Subcutaneous preadipocyte (primary cell): ENCODE results near the gene SOWAHD. TPM values are rescaled to one million over a fixed set of nuclear protein-coding genes. Genes with fewer than 3 reads are reported as not detected.

ENCODE experiments used
- small RNA-seq: library from RNA; depleted of rRNA; stranded (forward); fragments of <200 nt; gene quantifications from one replicate; pipeline ENCODE3, GENCODE V24; 2012
- total RNA-seq: library from RNA; depleted of rRNA; stranded (reverse); fragments of >200 nt; gene quantifications from 2 replicates; pipeline ENCODE4 v1.2.3, GENCODE V29; 2012

SOWAHD gene, protein sequence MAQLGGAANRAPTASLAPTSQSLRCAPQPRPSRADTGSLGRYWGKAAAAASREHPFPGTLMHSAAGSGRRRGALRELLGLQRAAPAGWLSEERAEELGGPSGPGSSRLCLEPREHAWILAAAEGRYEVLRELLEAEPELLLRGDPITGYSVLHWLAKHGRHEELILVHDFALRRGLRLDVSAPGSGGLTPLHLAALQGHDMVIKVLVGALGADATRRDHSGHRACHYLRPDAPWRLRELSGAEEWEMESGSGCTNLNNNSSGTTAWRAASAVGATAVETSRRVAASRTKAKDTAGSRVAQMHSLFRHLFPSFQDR
- total RNA-seq: not detected in 2 replicates

DNA sequence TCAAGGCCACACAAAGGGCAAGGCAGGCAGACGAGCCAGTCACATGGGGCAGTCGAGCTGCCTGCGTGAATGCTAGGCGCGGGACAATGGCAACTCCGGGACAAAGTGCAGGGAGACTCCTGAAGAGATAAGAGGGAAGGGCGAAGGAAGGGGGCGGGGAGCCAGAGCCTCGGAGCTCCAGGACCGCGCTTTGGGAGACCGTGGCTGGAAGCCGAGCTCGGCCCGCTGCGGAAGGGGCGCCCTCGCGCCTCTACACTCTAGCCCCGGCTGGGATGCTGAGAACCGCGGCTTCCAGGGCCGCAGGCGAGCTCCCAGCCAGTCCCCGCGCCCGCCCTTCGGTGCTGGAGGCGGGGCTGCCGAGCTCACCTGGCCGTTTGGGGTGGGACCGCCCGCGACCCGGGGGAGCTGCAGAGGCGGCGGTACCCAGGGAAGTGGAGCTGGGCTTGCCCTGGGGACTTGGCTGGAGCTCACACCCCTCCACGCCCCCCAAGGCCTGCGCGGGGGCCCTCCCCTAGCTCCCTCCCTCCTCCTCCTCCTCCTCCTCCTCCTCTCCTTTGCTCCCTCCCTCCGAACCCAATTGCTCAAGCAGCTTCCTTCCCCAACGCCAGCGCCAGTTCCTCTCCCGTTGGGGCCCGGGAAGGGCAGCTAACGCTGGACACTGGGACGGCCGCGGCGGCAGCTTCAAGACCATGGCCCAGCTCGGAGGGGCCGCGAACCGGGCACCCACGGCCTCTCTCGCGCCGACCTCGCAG is at the start of gene SOWAHD:
SOWAHD (plus strand) TSS at position 610 of the 752 bp plus-strand sequence; CDS start at position 690, 80 bp downstream.

DNA sequence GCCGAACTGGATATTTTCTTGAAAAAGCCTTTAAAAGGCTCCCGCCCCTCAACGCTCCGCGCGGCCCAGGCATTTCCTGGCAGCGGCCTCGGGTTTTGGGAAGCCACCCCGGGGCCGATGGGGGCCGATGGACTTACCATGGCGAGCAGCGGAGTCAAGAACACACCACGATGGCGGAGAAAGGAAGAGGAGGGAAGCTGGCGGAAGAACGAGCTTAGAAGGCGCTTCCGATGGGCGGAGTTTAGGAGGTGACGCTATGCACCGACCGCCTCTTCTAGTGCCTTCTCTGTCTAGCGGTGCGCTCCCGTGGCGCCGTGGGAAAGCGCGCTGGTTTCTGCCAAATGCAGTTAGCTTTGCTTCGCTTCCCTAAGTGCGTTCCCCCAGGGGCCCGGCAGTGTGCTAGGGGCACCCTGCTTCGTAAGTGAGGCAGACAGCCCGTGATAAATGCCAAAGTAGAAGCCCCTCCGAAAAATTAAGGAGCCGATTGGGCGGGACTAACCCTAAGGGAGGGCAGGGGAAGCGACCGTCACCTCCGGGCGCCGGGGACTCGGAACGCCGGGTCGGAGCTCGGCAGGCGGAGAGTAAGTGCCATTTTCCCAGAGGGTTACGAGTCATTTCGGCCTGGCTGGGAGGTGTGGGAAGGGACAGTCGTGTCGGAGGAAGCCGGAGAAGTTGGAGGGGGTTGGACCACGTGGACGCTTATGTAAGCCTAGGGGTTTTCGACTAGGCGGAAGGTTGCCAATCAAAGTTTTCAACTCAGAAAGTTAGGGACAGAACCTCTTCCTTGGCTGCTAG is 33.2 kb downstream of the SOWAHD start, which contains the start of gene RPL39:
RPL39 (minus strand) TSS at position 194 of the 795 bp plus-strand sequence; CDS start at position 140, 54 bp downstream.

Small RNA genes lying within 50 kb of the gene (small RNA-seq; reads per million reads assigned to genes)
- not detected for gene SNORA69

Other genes starting within 250 kb of the SOWAHD start
- 15.4 and 22.1 TPM in 2 replicates for gene STEEP1, start 193.2 kb upstream of the SOWAHD start, total RNA-seq
- gene UBE2A, start 184.0 kb upstream of the SOWAHD start, total RNA-seq: 21.3 and 30.9 TPM in 2 replicates
- gene NKRF, start 152.2 kb upstream of the SOWAHD start, total RNA-seq: 5.5 and 8.8 TPM in 2 replicates
- 2.9 and 7.0 TPM in 2 replicates for gene SEPTIN6, start 65.4 kb upstream of the SOWAHD start, total RNA-seq
- 811 and 2,244 TPM in 2 replicates for gene RPL39, start 33.0 kb downstream of the SOWAHD start, total RNA-seq
- 1.1 and 2.0 TPM in 2 replicates for gene UPF3B, start 94.4 kb downstream of the SOWAHD start, total RNA-seq
- gene RNF113A, start 113.1 kb downstream of the SOWAHD start, total RNA-seq: 10.4 and 11.8 TPM in 2 replicates
- 44.8 and 51.1 TPM in 2 replicates for gene NDUFA1, start 113.2 kb downstream of the SOWAHD start, total RNA-seq
- gene AKAP14, start 137.3 kb downstream of the SOWAHD start, total RNA-seq: not detected in 2 replicates
- gene NKAP, start 185.2 kb downstream of the SOWAHD start, total RNA-seq: 2.9 and 4.5 TPM in 2 replicates